HG03045 (cell line): Measurements from ENCODE around the gene SMG5.

Experiments
- ATAC-seq: cut with Tn5 transposase; IDR thresholded peaks from one replicate; pipeline ENCODE4 v1.9.1; 2021; ENCODE audit warnings: mild to moderate bottlenecking, moderate library complexity; ENCODE audit not compliant: unreplicated experiment

Gene SMG5

GRCh38 chr1:156214024-156214748, 68.4 kb downstream of the SMG5 start:
- no peak for ATAC-seq

DNA sequence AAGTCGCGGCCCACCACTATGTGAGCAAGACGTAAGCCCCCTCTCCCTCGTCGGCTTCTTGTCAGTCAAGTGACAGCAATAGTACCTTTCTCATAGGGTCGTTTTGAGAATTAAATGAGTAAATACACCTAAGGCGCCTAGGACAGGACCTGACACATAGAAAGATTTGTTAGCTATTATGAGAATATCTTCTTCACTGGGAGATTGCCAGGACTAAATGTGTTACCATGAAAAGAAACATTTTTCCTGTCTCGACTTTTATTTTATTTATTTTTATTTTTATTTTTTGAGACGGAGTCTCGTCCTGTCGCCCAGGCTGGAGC, 69.0 kb downstream of the SMG5 start:
- ATAC-seq: no peak

- ATAC-seq: peak; percentile 89
Observed at GRCh38 chr1:156212833-156213643, 69.6 kb downstream of the SMG5 start, which contains the start of gene PMF1. PMF1 (plus strand) TSS chr1:156213007; CDS start chr1:156213016, 9 bp downstream.

DNA sequence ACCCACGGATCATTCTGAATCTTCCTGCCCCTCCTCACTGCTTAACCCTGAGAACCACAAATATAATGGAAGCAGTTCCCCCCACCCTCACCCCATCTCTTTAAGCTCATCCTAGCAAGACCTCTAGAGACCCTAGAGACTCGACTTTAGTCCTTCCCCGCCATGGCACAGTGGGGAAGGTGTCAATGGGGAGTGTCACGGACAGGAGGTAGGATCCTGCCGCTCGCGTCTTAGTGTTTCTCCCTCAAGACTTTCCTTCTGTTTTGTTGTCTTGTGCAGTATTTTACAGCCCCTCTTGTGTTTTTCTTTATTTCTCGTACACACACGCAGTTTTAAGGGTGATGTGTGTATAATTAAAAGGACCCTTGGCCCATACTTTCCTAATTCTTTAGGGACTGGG, 70.5 kb downstream of the SMG5 start:
- ATAC-seq: no peak

DNA sequence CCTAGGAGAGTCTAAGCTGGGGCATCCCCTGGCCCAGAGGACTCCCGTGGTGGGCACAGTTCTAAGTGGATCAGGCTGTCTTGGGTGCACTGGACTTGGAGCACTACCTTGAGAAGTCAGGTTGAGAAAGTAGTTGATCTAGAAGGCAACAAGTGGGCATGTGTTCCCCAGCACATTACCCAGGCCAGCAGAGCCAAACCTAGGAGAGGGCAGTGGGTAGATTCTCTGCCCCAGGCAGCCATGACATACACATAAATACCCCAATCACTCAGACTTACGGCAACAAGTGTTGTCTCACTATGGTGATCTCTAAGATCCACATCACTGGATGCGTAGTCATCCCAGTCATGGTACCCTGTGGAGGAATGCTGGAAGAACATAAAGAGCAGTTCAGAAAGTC, 71.4 kb downstream of the SMG5 start:
- ATAC-seq: no peak

GRCh38 chr1:156204686-156205085, 77.9 kb downstream of the SMG5 start:
- ATAC-seq: no peak

DNA sequence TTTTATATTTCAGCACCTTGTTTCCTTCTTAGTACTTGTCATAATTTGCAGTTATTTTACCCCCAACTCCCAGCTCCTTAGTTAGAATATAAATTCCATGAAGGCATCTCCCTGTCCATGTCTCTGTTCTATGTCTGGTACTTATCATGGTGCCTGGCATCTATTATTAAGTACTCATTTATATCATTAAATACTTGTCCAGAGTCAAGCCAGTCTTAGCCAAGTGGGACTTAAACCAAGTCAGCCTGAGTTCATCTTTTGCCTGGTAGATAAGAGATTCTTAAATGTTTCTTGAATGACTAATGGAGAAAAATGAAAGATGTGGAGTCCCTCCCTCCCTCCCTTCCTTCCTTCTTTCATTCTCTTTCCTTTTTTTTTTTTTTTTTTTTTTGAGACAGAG, 79.3 kb downstream of the SMG5 start:
- ATAC-seq: no peak

DNA sequence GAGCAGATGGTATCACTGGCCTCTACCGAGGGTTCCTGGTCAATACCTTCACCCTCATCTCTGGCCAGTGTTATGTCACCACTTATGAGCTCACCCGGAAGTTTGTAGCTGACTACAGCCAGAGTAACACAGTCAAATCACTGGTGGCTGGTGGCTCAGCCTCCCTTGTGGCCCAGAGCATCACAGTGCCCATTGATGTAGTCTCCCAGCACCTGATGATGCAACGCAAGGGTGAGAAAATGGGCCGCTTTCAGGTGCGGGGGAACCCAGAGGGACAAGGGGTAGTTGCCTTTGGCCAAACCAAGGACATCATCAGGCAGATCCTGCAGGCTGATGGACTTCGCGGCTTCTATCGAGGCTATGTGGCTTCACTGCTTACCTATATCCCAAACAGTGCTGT, 82.6 kb downstream of the SMG5 start:
- ATAC-seq: no peak
